Activated T-cell treated with anti-CD3 and anti-CD28 coated beads, Interleukin-2, amount 50 U/mL, for 1 hour (primary cell): ENCODE results near the gene RAB4B.
"Not testable (repeated sequence)": the region's sequence is repeated elsewhere in the genome, so short reads cannot be mapped to it uniquely, and the experiment has no call there.

Source experiments
- DNase-seq: peaks from one replicate; pipeline ENCODE4 v3.0.0-alpha.2; 2020

RAB4B gene

DNA sequence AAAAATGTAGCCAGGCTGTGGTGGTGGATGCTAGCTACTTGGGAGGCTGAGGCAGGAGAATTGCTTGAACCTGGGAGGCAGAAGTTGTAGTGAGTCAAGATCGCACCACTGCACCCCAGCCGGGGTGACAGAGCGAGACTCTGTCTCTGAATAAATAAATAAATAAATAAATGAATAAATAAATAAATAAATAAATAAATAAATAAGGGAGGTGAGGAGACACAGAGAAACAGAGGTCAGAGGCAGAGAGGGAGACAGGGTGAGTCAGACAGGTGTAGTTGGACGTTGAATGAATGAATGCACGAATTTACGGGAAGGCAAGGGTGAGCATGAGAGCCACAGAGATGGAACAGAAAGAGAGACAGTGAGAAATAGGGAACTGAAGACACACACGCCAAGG is 3.1 kb downstream of the RAB4B start:
- no peak for DNase-seq

DNA sequence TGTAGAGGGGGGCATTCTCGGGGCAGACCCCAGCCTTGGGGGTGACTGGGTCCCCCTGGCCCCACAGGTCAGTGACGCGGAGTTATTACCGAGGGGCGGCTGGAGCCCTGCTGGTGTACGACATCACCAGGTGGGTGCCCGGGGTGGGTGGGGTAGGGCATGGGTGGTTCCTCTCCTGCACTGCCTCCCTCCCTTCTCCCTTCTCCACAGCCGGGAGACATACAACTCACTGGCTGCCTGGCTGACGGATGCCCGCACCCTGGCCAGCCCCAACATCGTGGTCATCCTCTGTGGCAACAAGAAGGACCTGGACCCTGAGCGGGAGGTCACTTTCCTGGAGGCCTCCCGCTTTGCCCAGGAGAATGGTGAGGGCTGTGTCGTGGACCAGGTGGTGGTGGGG is 5.7 kb downstream of the RAB4B start:
- no peak for DNase-seq

DNA sequence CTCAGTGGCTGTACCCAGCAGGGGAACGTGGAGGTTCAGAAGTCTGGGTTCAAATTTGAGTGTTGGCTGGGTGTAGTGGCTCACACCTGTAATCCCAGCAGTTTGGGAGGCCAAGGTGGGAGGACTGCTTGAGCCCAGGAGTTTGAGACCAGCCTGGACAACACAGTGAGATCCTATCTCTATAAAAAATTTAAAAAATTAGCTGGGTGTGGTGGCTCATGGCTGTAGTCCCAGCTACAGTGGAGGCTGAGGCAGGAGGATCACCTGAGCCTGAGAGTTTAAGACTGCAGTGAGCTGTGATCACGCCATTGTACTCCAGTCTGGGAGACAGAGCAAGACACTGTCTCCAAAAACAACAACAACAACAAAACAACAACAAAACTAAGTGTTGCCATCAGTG is 6.1 kb downstream of the RAB4B start:
- not testable (repeated sequence) for DNase-seq

DNA sequence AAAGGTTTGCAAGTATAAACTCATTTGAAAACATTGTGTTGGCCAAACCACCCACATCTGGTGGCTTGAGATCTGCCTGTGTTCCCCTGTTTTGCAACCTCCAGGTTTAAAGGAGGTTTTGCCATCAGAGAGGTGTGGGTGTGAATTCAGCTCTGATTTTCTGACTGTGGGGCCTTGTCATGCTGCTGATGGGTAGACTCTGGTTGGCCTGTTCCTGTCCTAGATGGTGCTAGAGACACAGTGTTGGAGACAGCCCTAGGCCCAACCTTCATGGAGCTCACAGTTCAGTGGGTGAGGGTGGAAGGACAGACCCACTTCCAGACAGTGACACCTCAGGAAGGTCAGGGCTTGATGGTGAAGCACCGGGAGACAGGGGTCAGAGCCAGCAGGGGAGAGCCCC is 7.5 kb downstream of the RAB4B start:
- no peak for DNase-seq

DNA sequence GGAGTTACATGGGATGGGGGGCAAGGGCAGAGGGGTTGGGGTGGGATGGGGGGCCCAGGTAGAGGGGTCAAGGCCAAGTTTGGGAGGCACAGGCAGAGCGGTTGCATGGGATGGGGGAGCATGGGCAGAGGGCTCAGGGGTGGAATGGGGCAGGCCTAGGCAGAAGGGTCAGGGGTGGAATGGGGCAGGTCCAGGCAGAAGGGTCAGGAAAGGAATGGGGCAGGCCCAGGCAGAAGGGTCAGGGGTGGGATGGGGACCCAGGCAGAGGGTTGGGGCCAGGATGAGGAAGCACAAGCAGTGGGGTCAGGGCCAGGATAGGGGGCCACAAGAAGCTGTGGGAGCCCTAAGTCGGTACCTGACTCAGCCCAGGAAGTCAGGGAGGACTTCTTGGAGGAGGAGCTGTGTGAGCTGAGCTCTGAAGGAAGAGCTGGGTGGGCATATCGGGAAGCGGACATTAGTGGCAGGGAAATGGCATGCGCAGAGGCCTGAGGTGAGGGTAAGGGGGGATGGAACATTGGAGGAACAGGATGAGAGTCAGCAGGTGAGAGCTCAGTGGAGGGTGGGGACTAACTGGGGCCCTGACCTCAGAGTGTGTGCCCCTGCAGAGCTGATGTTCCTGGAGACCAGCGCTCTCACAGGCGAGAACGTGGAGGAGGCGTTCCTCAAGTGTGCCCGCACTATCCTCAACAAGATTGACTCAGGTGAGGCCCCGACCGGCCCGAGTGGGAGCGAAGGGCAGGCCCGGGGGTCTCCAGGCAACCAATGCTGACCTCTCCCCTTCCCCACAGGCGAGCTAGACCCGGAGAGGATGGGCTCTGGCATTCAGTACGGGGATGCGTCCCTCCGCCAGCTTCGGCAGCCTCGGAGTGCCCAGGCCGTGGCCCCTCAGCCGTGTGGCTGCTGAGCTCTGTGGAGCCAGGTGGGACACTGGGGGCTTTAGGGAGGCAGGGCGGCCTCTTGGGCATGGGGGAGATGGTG is 8.3 kb downstream of the RAB4B start:
- DNase-seq = no peak

DNA sequence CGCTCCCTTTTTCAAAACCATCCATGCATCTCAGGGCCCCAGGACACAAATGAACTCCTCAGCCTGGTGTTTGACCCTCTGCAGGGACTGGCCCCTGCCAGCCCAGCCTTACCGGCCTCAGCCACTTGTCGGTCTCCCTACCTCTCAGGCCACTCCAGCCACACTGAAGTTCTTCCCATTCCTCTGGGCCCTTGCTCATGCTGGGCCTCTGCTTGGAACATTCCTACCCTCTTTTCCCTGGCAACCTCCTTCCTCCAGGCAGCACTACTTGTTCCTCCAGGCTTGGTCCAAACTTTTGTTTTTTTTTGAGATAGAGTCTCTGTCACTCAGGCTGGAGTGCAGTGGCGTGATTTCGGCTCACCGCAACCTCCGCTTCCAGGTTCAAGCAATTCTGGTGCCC is 13.3 kb downstream of the RAB4B start:
- DNase-seq = no peak

DNA sequence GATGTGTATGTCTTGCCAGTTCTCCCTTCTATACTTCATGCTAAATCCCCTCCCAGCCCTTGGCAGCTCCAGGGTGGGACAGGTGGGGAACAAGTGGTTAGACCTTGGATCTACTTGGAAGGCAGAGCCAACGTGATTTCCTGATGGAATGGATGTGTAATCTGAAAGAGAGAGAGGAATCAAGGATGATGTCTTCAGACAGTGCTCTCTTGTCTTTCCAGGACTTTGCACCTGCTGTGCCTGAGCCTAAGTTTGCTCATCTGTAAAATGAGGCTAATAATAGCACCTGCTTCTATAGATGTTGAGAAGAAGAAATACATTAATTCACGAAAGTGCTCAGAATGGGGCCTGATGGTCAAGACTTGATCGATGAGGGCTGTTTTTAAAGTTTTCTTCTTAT is 13.9 kb downstream of the RAB4B start:
- no peak for DNase-seq

DNA sequence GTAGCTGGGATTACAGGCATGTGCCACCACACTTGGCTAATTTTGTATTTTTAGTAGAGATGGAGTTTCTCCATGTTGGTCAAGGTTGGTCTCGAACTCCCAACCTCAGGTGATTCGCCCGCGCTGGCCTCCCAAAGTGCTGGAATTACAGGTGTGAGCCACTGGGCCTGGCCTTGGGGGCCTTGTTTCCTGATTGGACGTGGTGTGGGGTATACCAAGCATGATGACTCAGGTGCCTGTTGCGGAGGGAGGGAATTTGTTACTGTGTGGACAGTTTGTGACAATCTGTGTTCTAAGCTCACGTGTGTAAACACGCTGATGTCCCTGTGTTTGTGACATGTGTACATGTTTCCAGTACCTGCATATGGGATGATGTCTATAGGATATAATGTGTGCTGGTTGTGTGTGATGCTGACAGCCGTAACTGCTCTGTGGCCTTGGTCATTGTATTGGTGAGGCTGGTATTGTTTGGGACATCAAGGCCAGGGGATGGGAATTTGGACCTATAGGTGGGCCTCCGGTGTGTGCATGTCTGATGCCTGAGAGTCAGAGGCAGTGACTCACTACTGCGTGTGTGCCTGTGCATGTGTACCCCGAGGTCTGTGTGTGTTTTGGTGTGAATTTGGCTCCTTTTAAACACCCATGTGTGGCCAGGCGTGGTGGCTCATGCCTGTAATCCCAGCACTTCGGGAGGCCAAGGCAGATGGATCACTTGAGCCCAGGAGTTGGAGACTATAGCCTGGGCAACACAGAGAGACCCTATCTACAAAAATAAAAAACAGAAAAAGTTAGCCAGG is 19.3 kb downstream of the RAB4B start:
- DNase-seq = no peak

DNA sequence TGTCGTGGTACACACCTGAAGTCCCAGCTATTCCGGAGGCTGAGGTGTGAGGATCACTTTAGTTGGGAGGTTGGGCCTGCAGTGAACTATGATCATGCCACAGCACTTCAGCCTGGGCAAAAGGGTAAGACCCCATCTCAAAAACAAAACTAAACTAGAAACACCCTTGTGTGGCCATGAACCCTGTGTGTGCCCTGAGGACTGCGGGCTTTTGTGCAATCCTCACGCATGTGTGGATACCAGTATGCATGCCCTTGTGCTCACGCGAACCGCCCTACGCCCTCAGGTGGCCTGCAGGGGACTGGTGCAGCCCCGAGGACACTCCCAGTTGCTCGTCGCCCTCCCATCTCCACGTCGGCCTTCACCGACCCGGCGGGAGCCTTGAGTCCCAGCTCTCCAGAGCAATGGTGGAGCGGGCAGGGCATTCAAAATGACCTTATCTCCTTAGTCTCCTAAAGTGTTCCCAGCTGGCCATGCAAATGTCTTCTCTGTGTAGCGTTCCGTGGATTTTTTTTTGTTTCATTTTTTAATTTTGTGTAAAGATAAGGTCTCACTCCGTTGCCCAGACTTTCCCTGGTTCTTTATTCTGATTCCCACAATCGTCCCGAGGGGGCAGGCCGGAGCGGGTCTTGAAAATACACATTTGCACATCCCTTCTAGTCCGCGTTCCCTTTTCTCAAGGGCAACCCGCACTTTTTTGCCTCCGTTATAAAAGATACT is 20.1 kb downstream of the RAB4B start:
- DNase-seq = peak; percentile 73

DNA sequence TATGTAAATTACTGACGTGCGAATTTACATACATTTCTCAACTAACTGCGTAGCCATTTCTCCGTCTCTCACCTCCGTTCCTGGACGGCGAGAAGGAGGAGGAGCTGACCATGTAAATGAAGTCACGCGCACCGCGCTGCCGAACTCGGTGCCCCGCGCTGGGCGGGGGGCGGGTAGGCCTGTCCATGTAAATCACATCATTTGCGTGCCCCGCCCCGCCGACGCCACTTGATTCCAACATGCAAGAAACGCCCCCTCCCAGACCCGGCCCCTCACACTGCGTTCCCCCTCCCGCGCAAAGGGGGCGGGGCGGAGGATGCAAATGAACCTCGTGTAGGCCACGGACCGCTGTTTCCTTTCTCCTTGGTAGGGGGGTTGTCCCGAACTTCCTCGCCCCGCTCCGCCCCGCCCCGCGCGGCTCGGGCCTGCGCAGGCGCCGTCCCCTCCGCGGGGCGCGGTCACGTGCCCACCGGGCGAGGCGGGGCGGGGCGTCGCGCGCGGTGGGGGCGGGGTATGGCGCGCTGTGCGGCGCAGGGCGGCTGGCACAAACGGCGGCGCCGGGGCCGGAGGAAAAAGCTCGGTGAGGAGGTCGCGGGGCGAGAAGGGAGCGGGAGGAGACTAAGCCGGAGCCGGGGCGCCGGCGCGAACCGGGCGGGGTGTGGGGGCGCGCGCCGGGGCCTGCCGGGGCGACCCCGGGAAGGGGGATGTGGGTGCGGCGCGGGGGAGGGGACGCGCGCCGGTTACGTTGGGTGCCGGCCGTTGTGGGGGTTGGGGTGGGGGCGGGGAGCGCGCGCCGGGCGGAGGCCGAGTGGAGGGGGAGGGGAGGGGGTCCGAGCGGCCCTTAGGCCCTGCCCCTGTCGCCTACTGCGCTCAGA is 20.9 kb downstream of the RAB4B start, which contains the start of gene EGLN2:
Gene EGLN2 (plus strand): TSS at position 509 of the 875 bp plus-strand sequence. CDS start 1,382 bp downstream, outside the sequence.
- peak; percentile 100 for DNase-seq

DNA sequence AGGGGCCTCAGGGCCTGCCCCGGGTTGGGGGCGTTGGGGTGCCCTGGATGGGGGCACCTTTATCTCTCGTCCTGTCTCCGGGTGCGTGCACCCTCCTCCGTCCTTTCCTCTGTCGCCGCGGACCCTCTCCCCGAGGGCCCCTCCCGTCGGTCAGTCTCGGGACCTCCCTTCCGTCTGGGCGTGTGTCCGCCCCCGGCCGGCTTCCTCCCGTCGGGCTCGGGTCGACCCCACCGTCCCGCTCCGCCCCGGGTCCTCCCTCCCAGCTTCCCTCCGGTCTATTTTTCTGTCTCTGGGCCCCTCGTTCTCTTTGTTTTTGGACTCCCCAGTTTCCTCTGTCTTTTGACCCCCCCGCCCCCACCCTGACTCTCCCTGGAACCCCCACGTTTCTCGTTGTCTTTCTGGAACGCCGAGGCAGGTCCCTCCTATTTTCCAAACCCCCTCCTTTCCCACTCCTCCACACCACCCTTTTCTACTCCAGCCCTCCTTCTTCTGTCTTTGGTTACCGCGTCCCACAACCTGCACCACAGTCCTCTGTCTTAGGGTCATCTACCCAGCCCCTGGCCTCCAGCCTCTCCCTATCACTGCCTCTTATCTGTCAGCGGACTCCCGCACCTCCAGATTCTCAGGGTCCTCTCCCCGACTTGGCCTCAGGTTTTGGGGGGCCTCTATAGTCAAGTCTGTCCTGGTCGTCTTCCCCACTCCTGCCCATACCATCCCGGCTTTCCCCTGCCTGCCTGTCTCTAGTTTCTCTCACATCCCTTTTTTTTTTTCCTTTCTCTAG is 21.7 kb downstream of the RAB4B start:
- peak; percentile 40 for DNase-seq

DNA sequence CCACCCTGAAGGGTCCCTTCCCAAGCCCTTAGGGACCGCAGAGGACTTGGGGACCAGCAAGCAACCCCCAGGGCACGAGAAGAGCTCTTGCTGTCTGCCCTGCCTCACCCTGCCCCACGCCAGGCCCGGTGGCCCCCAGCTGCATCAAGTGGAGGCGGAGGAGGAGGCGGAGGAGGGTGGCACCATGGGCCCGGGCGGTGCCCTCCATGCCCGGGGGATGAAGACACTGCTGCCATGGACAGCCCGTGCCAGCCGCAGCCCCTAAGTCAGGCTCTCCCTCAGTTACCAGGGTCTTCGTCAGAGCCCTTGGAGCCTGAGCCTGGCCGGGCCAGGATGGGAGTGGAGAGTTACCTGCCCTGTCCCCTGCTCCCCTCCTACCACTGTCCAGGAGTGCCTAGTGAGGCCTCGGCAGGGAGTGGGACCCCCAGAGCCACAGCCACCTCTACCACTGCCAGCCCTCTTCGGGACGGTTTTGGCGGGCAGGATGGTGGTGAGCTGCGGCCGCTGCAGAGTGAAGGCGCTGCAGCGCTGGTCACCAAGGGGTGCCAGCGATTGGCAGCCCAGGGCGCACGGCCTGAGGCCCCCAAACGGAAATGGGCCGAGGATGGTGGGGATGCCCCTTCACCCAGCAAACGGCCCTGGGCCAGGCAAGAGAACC is 22.4 kb downstream of the RAB4B start:
- DNase-seq = peak; percentile 36

DNA sequence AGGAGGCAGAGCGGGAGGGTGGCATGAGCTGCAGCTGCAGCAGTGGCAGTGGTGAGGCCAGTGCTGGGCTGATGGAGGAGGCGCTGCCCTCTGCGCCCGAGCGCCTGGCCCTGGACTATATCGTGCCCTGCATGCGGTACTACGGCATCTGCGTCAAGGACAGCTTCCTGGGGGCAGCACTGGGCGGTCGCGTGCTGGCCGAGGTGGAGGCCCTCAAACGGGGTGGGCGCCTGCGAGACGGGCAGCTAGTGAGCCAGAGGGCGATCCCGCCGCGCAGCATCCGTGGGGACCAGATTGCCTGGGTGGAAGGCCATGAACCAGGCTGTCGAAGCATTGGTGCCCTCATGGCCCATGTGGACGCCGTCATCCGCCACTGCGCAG is 22.9 kb downstream of the RAB4B start:
- no peak for DNase-seq

DNA sequence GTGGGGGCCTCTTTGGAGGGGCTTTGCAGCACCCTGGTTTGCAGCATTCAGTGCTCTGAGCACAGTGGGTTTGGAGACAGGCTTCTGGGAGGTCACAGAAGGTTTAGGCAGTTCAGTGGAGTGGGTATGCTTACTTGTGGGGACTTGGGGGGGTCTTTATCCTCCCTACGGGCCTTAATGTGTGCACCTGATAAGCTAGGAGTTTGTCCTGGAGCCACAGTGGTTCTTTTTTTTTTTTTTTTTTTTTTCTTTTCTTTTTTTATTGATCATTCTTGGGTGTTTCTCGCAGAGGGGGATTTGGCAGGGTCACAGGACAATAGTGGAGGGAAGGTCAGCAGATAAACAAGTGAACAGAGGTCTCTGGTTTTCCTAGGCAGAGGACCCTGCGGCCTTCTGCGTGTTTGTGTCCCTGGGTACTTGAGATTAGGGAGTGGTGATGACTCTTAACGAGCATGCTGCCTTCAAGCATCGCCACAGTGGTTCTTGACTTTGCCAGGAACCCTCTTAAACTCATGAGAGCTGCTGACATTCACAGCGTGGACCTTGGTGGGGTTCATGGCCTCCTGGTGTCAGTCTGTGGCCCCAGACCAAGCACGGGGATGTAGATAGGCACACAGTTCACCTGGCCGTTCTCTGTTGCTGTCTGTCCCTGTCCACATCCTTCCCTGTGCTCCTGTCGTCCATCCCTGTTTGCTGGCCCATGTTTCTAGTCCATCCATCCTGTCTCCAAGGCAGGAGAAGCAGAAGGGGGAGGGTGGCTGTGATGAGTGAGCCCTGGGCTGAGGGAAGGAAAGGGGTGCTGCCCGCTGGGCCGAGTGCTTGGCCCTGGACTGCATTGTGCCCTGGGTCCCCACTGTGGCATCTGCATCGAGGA is 23.6 kb downstream of the RAB4B start:
- no peak for DNase-seq

DNA sequence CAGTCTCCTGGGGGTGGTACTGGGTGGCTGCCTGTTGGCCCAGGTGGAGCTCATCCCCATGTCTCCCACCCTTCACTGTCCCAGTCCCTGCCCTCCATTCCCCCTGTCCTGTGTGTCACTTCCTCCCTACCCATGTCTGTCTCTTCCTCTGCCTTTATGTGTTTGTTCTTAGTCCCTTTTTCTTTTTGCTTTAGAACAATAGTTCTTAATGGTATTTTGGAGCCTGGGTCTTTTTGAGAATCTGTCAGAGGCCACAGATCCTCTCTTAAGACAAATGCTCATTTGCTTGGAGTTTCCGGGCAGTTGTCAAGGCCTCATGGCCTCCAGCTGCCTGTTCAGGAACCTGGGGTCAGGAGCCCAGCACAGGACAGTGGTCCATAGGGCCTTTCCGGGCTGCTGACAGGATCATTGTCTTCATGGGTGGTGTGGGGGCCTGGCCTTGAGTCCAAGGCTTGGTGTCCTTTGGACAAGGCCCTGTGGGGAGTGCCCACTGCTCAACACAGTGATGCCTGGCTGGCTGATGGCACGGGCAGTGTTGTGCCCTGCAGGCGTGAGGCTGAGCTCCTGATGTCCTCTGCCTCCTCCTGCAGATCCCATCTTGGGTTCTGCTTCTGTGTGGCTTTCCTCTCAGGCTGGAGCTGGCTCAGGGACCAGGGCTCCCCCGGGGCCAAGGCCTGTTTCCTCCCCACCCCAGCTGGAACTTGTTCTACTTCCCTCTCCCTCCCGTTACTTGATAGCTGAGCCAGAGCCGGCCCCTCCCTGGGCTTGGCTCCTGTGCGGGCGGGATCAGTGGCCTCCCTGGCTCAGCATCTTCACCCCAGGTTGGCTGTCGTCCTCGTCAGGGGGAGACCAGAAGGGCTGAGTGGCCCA is 24.5 kb downstream of the RAB4B start:
- DNase-seq = no peak

DNA sequence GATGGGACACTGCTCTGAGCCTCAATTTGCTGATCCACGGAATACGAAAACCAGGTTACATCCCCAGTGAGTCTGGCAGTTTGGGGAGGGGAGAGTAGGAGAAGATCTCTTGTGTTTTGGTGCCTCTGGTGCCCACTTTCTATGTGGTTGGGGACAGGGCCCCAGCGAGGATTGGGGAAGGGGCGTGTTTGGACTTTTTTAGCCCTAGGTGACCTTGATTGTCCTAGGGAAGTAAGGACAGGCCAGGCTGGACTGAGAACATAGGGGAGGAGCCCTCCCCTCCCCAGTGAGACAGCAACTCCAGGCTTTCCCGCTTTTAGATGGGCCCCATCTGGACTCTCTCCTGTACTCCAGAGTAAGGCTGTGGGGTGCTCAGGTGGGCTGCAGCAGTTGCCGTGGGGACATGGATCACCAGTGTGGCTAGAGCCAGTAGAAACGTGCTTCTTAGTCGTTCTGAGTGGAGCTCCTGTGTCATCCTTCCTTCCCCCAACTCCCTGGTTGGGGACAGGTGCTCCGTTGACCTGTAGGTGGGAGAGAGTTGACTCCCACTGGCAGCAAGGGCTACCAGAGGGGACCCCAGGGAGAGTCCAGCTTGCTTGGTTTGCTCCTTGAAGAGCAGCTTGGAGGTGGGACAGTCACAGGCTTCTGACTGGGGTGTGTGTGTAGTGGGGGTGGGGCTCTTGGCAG is 25.3 kb downstream of the RAB4B start:
- DNase-seq = no peak

DNA sequence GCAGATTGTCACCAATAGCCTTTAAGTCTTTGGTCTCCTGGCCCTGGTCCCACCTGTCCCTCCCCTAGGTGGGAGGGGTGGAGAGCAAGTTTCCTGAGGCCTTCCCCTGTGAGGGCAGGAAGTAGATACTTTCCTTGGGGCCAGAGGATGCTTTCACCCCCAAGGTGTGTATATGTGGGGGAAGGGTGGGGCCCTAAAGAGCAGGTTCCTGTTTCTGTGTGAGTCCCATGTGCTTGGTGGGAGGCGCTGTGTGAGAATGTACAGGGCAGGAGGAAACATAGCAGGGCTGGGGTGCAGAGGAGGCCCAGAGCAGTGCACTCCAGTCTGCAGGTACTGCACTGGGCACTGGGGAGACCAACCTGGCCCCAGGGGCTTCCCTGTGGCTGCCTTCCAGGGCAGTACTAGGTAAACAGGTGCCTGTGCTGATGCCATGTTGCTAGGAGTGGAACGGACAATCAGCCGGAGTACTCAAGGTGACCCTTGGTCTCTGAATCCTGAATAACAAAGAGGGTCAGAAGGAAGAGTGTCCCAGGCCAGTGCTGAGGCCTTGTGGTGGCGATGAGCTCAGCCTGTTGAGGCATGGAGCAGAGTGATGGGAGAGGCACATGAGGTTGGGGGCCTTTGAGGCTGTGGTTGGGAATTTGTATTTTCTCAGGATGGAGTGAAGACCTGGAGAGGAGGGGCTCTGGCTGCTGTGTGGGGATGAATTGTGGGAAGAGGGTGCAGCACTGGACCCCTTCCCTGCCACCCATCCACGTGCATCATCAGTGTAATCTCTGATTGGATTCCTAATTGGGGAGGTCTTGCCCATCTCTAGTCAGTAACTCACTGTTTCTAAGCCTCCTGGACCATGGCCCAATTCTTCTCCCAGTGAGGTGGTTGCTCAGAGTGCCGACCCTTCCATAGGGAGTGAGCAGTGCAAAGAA is 26.1 kb downstream of the RAB4B start:
- peak; percentile 61 for DNase-seq
